ENCODE measurements around the gene ACVRL1.
A peak's percentile ranks its signal among the peaks of the same experiment; 100 is the strongest.

Gene ACVRL1

DNA sequence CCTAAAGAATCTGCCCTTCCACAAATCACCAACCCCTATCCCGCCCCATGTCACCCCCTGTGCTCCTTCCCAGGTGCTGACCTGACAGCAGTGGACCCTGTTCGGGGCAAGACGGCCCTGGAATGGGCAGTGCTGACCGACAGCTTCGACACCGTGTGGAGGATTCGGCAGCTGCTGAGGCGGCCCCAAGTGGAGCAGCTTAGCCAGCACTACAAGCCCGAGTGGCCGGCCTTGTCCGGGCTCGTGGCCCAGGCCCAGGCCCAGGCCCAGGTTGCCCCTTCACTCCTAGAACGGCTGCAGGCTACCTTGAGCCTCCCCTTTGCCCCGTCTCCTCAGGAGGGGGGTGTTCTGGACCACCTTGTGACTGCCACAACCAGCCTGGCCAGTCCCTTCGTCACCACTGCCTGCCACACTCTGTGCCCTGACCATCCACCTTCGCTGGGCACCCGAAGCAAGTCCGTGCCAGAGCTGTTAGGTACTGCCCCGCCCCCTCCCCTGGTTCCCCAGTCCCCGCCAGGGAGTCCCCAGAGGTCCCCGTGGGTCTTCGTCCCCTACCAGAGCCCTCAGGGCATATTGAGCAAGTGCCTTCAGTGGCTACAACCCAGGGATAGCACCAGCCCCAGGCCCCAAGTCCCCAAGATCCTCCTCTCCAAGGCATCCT, 16.7 kb upstream of the ACVRL1 start:
- Mint-ChIP-seq H3K4me3 (no peak overlapping the region), H3K9me3 (no peaks in the 10 kb centered on the region), H3K36me3 (ENCODE audit: low read depth) (no peaks in the 10 kb centered on the region), H3K27me3 (ENCODE audit: low read depth) (peaks cover 11% of the 10 kb centered on the region), H3K27ac (no peak overlapping the region), H3K4me1 (peaks cover 19% of the 10 kb centered on the region)
- TF ChIP-seq, protein P1, sequence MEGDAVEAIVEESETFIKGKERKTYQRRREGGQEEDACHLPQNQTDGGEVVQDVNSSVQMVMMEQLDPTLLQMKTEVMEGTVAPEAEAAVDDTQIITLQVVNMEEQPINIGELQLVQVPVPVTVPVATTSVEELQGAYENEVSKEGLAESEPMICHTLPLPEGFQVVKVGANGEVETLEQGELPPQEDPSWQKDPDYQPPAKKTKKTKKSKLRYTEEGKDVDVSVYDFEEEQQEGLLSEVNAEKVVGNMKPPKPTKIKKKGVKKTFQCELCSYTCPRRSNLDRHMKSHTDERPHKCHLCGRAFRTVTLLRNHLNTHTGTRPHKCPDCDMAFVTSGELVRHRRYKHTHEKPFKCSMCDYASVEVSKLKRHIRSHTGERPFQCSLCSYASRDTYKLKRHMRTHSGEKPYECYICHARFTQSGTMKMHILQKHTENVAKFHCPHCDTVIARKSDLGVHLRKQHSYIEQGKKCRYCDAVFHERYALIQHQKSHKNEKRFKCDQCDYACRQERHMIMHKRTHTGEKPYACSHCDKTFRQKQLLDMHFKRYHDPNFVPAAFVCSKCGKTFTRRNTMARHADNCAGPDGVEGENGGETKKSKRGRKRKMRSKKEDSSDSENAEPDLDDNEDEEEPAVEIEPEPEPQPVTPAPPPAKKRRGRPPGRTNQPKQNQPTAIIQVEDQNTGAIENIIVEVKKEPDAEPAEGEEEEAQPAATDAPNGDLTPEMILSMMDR (IDR thresholded peaks at IDR 0.05; ENCODE audit: unreplicated experiment in 3 of 3) = no peak

DNA sequence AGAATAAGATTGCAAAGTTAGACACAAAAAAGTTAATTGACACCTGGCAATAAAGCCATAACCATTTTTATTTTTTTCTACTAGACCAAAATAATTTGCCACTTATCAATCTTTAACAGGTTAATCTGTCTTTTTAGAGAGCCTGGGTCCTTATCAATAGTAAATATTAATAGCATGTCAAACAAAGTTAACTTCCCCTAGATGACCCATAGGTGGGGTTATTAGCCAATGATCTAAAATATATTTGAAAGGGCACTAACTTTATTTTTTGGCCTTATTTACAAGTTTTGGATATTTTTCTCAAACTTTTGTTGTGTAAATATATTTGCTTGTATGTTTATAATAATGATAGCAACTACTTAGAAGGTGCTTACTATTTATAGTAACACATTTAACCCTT, 15.5 kb upstream of the ACVRL1 start:
- no peak overlapping the region for H3K4me3 Mint-ChIP-seq
- TF ChIP-seq, protein P1 (IDR thresholded peaks at IDR 0.05; ENCODE audit: unreplicated experiment in 3 of 3) = peak; percentile 33 to 54 (median 39)
- H3K9me3 Mint-ChIP-seq = no peaks in the 10 kb centered on the region
- H3K4me1 Mint-ChIP-seq = peaks cover 10% of the 10 kb centered on the region
- peaks cover 10% of the 10 kb centered on the region for H3K27me3 Mint-ChIP-seq (ENCODE audit: low read depth)
- H3K27ac Mint-ChIP-seq = no peak overlapping the region
- no peaks in the 10 kb centered on the region for H3K36me3 Mint-ChIP-seq (ENCODE audit: low read depth)

DNA sequence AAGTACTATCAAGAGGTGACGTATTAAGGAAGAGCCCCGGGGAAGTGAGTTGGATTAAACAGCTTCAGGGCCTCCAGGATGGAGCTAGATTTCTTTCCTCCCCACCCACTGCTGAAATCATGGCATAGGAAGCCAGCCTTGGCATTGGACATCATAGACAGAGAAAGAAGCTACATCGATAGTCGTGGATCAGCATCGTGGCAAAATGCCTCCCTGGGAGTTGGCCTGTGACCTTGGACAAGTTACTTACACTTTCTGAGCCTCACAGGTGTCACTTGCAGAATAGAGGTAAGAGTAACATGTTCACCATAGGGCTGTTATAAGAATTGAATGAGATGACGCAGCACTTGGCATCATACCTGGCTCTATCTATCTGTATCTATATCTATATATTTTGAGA, 13.5 kb upstream of the ACVRL1 start:
- H3K27ac Mint-ChIP-seq = no peak overlapping the region
- TF ChIP-seq, protein P1 (IDR thresholded peaks at IDR 0.05; ENCODE audit: unreplicated experiment in 3 of 3) = no peak
- H3K4me3 Mint-ChIP-seq = no peak overlapping the region
- peaks cover 5% of the 10 kb centered on the region for H3K4me1 Mint-ChIP-seq
- no peaks in the 10 kb centered on the region for H3K36me3 Mint-ChIP-seq (ENCODE audit: low read depth)
- peaks cover 8% of the 10 kb centered on the region for H3K27me3 Mint-ChIP-seq (ENCODE audit: low read depth)
- no peaks in the 10 kb centered on the region for H3K9me3 Mint-ChIP-seq

DNA sequence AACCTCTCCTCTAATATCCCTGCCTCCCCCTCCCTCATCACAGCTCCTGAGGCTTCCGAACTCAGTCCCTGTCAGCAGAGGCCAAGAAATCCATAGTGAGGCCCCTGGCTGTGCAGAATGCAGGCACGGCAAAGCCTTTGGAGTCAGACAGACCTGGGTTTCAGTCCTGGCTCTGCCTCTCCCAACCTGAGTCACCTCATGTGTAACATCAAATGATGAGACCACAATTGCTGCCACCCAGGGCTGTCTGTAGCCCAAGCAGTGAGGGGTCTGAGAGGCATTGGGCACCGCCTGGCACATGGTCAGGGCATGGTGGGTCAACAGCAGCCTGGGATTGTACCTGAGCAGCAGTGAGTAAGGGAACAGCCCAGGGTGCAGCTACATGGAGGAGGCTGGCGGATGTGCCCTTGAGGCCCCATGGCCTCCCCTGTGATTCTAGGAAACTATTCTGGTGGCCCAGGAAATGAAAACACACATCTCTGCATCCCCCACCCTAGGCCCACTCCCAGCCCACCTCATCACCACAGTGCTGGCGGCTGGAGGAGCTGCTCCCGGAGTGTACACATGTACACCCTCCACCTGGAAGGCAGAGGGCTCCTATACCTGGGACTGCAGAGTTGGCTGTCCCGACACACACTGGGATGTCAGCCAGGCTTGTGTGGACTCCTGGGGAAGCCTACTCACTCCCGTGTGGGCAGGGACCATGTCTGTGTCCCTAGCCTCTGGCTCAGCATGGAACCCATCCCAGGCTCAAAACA, 11.7 kb upstream of the ACVRL1 start:
- no peaks in the 10 kb centered on the region for H3K36me3 Mint-ChIP-seq (ENCODE audit: low read depth)
- TF ChIP-seq, protein P1 (IDR thresholded peaks at IDR 0.05; ENCODE audit: unreplicated experiment in 3 of 3) = no peak
- peaks cover 5% of the 10 kb centered on the region for H3K4me1 Mint-ChIP-seq
- peak overlapping the region in 1 of 3 experiments; percentile 46 for H3K27ac Mint-ChIP-seq
- H3K4me3 Mint-ChIP-seq = no peak overlapping the region
- H3K27me3 Mint-ChIP-seq (ENCODE audit: low read depth) = peaks cover 5% of the 10 kb centered on the region
- H3K9me3 Mint-ChIP-seq = no peaks in the 10 kb centered on the region

DNA sequence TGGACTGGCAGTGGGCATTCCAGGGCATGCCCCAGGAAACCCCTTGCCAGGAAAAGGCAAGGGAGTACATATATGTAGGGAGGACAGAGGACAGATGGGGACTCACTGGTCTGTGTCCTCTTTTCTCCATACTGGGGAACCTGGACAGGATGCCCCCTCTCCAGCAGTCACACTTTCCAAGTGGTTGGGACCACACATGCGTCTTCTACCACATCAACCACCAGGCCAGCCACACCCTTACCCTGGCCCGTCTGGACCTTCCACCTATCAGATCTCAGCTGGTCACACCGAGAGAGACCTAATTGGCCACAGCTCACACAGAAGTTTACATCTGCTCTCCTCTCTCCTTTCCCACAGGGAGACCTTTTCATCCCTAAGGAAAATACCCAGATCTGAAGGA, 11.1 kb upstream of the ACVRL1 start:
- H3K9me3 Mint-ChIP-seq = no peaks in the 10 kb centered on the region
- peaks cover 5% of the 10 kb centered on the region for H3K27me3 Mint-ChIP-seq (ENCODE audit: low read depth)

More for the DNA sequence above, 11.1 kb upstream of the ACVRL1 start:
- H3K27ac Mint-ChIP-seq = no peak overlapping the region
- no peak overlapping the region for H3K4me3 Mint-ChIP-seq
- H3K36me3 Mint-ChIP-seq (ENCODE audit: low read depth) = no peaks in the 10 kb centered on the region
- TF ChIP-seq, protein P1 (IDR thresholded peaks at IDR 0.05; ENCODE audit: unreplicated experiment in 3 of 3) = no peak
- peaks cover 5% of the 10 kb centered on the region for H3K4me1 Mint-ChIP-seq

All from nephron (organoid).